MCF 10A (cell line): ENCODE data around the gene KIAA1614. TPM values are rescaled to one million over a fixed set of nuclear protein-coding genes. Genes with fewer than 3 reads are reported as not detected.

Experiments
- BruUV-seq: library from RNA; stranded (reverse); fragments of 400-500 nt; replicated peaks from 2 replicates; lab custom pipeline; 2021; lab: Mats Ljungman, UMichigan
- CTCF ChIA-PET: fragments of 300-600 bp; sonication (Branson Sonifier 250); formaldehyde crosslinking; extraction: SDS; loops from one replicate; lab custom pipeline; 2021; ENCODE audit warnings: antibody characterized with exemption, inconsistent platforms; lab: Yijun Ruan, JAX
- POLR2A ChIA-PET: fragments of 300-600, 350-650 bp; sonication (Branson Sonifier 250); formaldehyde crosslinking; extraction: SDS; loops from one replicate; lab custom pipeline; 2020; ENCODE audit warnings: antibody characterized with exemption, inconsistent platforms; lab: Yijun Ruan, JAX
- DNase-seq: peaks from one replicate; pipeline ENCODE4 v3.0.0-alpha.2; 2018; ENCODE audit not compliant: unreplicated experiment
- H3K27ac Mint-ChIP-seq: one replicate; pipeline ENCODE4 v1.8.0; 2022; ENCODE audit warnings: mild to moderate bottlenecking, low read depth, mixed read lengths; ENCODE audit not compliant: unreplicated experiment
- H3K27me3 Mint-ChIP-seq: one replicate; pipeline ENCODE4 v1.8.0; 2022; ENCODE audit warnings: mixed read lengths; ENCODE audit not compliant: insufficient read depth, unreplicated experiment
- H3K36me3 Mint-ChIP-seq: one replicate; pipeline ENCODE4 v1.8.0; 2022; ENCODE audit warnings: mild to moderate bottlenecking, moderate library complexity, mixed read lengths; ENCODE audit not compliant: insufficient read depth, unreplicated experiment
- H3K4me1 Mint-ChIP-seq: one replicate; pipeline ENCODE4 v1.8.0; 2022; ENCODE audit warnings: mixed read lengths; ENCODE audit not compliant: insufficient read depth, unreplicated experiment
- H3K4me3 Mint-ChIP-seq: one replicate; pipeline ENCODE4 v1.8.0; 2022; ENCODE audit warnings: mild to moderate bottlenecking, moderate library complexity, mixed read lengths; ENCODE audit not compliant: unreplicated experiment
- H3K9me3 Mint-ChIP-seq: one replicate; pipeline ENCODE4 v1.8.0; 2022; ENCODE audit warnings: mixed read lengths; ENCODE audit not compliant: unreplicated experiment
- intact Hi-C: fragments of 100-400 bp; cut with micrococcal nuclease; formaldehyde crosslinking; loops from 2 replicates; pipeline ENCODE4 v1.14.1; 2022
- total RNA-seq: library from RNA; stranded (reverse); gene quantifications from 2 replicates; pipeline ENCODE4 v1.2.3, GENCODE V29; 2022
- TF ChIP-seq, protein P1 (sequence below): fragments of 200-600 bp; IDR thresholded peaks from one replicate; pipeline ENCODE4 v1.8.0; 2022; ENCODE audit warnings: antibody characterized with exemption, mild to moderate bottlenecking; ENCODE audit not compliant: unreplicated experiment

KIAA1614 gene
- total RNA-seq, 1 experiment from 2014 or later: 1.1 TPM

DNA sequence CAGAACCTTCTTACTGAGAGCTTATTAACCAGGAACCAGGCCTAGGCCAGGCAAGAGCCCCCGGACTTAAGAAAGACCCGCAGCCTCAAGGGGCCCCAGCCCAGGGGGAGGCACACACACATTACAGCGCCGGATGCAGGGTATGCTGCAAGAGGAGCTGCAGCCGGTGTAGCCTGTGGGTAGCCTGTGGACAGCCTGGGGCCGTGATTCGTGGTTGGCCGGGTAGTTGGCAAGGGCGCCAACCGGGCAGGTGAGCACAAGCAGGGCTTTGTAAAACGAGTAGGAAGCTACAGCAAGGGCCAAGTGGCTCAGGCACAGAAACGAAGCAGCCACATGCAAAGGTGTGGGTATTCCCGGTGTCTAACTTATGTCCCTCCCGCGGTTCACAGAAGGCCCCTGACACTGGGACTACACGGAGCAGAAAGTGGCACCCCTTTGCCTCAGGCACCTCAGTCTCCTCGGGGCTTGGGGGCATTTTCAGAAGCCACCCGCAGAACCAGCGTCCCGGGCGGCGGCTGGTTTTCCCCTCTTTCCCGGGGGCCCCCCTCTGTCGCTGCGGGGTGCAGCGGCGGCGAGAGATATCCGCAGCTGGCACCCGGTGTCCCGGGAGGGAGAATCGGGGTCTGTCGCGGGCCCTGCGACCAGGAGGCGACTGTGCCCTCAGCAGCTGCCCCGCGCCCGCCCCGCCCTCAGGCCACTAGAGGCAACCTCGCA, 40.8 kb downstream of the KIAA1614 start:
- H3K27me3 Mint-ChIP-seq: no peaks in the 10 kb centered on the region
- peak; percentile 83 for DNase-seq
- TF ChIP-seq, protein P1, sequence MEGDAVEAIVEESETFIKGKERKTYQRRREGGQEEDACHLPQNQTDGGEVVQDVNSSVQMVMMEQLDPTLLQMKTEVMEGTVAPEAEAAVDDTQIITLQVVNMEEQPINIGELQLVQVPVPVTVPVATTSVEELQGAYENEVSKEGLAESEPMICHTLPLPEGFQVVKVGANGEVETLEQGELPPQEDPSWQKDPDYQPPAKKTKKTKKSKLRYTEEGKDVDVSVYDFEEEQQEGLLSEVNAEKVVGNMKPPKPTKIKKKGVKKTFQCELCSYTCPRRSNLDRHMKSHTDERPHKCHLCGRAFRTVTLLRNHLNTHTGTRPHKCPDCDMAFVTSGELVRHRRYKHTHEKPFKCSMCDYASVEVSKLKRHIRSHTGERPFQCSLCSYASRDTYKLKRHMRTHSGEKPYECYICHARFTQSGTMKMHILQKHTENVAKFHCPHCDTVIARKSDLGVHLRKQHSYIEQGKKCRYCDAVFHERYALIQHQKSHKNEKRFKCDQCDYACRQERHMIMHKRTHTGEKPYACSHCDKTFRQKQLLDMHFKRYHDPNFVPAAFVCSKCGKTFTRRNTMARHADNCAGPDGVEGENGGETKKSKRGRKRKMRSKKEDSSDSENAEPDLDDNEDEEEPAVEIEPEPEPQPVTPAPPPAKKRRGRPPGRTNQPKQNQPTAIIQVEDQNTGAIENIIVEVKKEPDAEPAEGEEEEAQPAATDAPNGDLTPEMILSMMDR: no peak
- no TSS peak for BruUV-seq
- H3K36me3 Mint-ChIP-seq: peaks cover 4% of the 10 kb centered on the region
- POLR2A ChIA-PET: interaction anchor here (1.0 to 2.5 kb wide), 6 partner anchors 9 to 322 kb away, joined by 4 to 16 read pairs (median 5); partner anchors contain the start of gene STX6
- H3K4me3 Mint-ChIP-seq: no peak overlapping the region
- intact Hi-C loops: no loop called here
- H3K4me1 Mint-ChIP-seq: peaks cover 10% of the 10 kb centered on the region
- peak overlapping the region; percentile 12 for H3K27ac Mint-ChIP-seq
- no peaks in the 10 kb centered on the region for H3K9me3 Mint-ChIP-seq
- CTCF ChIA-PET: interaction anchor here (0.6 to 3.6 kb wide), 10 partner anchors 9 to 477 kb away, joined by 3 to 11 read pairs (median 3); no protein-coding TSS in a partner anchor

DNA sequence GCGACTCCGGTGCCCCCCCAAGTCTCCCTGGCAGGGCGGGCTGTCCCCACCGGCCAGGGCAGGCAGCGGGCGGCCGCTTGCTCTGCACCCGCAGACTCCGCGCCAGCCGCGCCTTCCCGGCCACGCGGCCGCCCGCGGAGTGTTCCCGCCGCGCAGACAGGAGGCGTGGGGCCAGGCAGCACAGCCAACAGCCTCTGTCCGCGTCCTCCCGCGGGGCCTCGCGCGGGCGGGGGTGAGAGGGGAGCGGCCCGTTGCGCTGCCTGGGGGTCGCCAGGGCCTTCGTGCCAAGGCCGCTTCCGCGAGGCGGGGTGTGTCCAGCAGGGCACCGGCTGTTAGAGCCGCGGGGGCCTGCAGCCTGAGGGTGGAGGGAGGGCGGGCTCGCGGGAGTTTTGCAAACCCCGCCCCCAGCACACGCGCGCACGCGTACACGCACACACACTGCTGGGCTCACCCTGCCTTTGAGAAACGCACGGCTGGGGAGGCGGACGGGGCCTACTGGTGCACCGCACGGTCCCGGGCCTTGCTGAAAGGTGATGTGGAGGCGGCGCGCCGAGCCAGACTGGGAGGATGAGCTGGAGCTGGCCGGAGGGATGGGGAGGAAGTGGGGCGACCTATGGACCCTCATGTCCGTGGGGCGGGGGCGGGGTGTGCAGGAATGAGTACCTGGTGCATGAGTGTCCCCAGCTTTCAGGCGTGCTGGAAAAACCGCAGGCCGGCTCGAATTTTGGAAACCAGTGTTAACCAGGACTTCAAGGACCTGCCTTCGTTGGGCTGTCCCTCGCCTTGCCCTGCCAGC, 41.5 kb downstream of the KIAA1614 start:
- Mint-ChIP-seq H3K9me3 (no peaks in the 10 kb centered on the region), H3K4me1 (peaks cover 5% of the 10 kb centered on the region), H3K27me3 (no peaks in the 10 kb centered on the region), H3K27ac (no peak overlapping the region), H3K4me3 (no peak overlapping the region), H3K36me3 (peaks cover 12% of the 10 kb centered on the region)
- ChIA-PET CTCF (interaction anchor here (1.0 to 3.6 kb wide), 4 partner anchors 8 to 212 kb away, joined by 3 to 11 read pairs (median 5); no protein-coding TSS in a partner anchor), POLR2A (interaction anchor here (0.8 to 2.5 kb wide), 5 partner anchors 8 to 72 kb away, joined by 3 to 16 read pairs (median 5); partner anchors contain the start of gene STX6)
- no peak for DNase-seq
- TF ChIP-seq, protein P1: no peak
- intact Hi-C loops: no loop called here
- BruUV-seq: no TSS peak

DNA sequence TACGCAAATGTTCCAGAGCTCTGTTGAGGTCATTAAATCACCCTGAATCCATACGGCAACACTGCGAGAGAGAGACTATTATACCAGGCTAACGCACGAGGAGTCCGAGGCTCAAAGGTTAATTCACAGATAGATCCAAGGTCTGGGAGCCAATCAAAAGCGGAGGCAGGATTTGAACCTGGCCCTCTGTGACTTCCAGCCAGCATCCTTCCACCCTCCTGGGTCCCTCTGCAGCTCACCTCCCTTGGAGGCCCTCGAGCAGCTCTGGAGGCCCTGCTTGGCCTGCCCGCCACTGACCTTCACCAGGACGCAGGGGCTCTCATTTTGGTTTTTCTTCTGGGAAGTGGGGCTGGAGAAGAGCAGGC, 42.1 kb downstream of the KIAA1614 start:
- Mint-ChIP-seq H3K4me1 (peaks cover 5% of the 10 kb centered on the region), H3K9me3 (no peaks in the 10 kb centered on the region), H3K27me3 (no peaks in the 10 kb centered on the region), H3K36me3 (peaks cover 18% of the 10 kb centered on the region), H3K4me3 (no peak overlapping the region), H3K27ac (no peak overlapping the region)
- ChIA-PET CTCF (interaction anchor here (1.0 to 3.6 kb wide), 3 partner anchors 8 to 188 kb away, joined by 3 to 11 read pairs (median 3); no protein-coding TSS in a partner anchor), POLR2A (interaction anchor here (0.8 to 0.9 kb wide), 2 partner anchors 9 to 11 kb away, joined by 3 to 4 read pairs; no protein-coding TSS in a partner anchor)
- TF ChIP-seq, protein P1: no peak
- no peak for DNase-seq
- intact Hi-C loops: no loop called here
- BruUV-seq: no TSS peak
